NCI-H82 treated with DMSO at 0.1 percent for 48 hours (cell line): ENCODE data around the gene NLGN1.

ENCODE experiments used
- DNase-seq: peaks from one replicate; lab custom pipeline; 2025; ENCODE audit not compliant: unreplicated experiment; lab: John Stamatoyannopoulos, UW

The NLGN1 gene

GRCh38 chr3:174253940-174254339 lies 856.4 kb downstream of the NLGN1 start:
- no peak for DNase-seq

- DNase-seq = no peak
Measured at GRCh38 chr3:174255454-174255853, 857.9 kb downstream of the NLGN1 start.

GRCh38 chr3:174266476-174266875 lies 868.9 kb downstream of the NLGN1 start:
- DNase-seq = no peak

GRCh38 chr3:174268061-174268460 lies 870.5 kb downstream of the NLGN1 start:
- DNase-seq = no peak

- DNase-seq = no peak
Measured at GRCh38 chr3:174268586-174268985, 871.0 kb downstream of the NLGN1 start.

GRCh38 chr3:174270841-174271240 lies 873.3 kb downstream of the NLGN1 start:
- no peak for DNase-seq

- no peak for DNase-seq
Measured at GRCh38 chr3:174275336-174275735, 877.8 kb downstream of the NLGN1 start.

GRCh38 chr3:174276826-174277225 lies 879.3 kb downstream of the NLGN1 start:
- DNase-seq = no peak

GRCh38 chr3:174278094-174278493 lies 880.5 kb downstream of the NLGN1 start:
- DNase-seq = no peak

GRCh38 chr3:174280186-174280585 lies 882.6 kb downstream of the NLGN1 start:
- no peak for DNase-seq

GRCh38 chr3:174285242-174285864 lies 887.8 kb downstream of the NLGN1 start:
- no peak for DNase-seq

GRCh38 chr3:174287705-174288104 lies 890.2 kb downstream of the NLGN1 start:
- no peak for DNase-seq

GRCh38 chr3:174294616-174295015 lies 897.1 kb downstream of the NLGN1 start:
- no peak for DNase-seq

- DNase-seq = no peak
Measured at GRCh38 chr3:174295306-174296092, 898.0 kb downstream of the NLGN1 start.

GRCh38 chr3:174302746-174303315 lies 905.3 kb downstream of the NLGN1 start:
- DNase-seq = no peak

- DNase-seq = no peak
Measured at GRCh38 chr3:174303907-174304560, 906.5 kb downstream of the NLGN1 start.

- no peak for DNase-seq
Measured at GRCh38 chr3:174308736-174309135, 911.2 kb downstream of the NLGN1 start.

- DNase-seq = no peak
Measured at GRCh38 chr3:174310475-174310983, 913.0 kb downstream of the NLGN1 start.

- DNase-seq = no peak
Measured at GRCh38 chr3:174315225-174315624, 917.7 kb downstream of the NLGN1 start.

GRCh38 chr3:174317005-174317404 lies 919.5 kb downstream of the NLGN1 start:
- no peak for DNase-seq

- DNase-seq = no peak
Measured at GRCh38 chr3:174318181-174318580, 920.6 kb downstream of the NLGN1 start.

GRCh38 chr3:174321548-174321947 lies 924.0 kb downstream of the NLGN1 start:
- DNase-seq = no peak
